Measurements from ENCODE around the gene ENDOD1.

DNA sequence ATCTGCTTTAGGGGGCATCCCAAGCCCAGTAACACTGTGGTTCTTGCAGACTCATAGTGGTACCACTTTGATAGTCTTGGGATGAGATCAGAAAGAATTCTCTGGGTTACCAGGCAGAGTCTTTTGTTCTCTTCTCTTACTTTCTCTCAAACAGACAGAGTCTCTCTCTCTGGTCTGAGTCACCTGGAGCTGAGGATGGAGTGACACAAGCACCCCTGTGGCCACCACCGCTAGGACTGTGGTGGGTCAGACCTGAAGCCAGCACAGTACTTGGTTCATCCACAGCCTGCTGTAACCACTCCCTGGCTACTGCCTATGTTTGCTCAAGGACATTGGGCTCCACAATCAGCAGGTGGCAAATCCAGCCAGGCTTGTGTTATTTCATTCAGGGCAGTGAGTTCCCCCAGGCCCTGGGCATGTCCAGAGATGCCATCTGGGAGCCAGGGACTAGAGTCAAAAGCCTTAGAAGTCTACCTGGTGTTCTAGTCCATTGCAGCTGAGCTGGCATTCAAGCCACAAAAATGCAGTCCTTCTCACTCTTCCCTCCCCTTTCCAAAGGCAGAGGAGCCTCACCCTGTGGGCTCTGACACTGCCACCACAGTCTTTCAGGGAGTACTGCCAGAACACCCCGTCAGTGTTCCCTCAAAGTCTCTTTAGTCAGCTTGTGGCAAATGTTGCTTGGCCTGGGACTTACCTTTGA is 29.9 kb downstream of the ENDOD1 start:
- TF ChIP-seq POLR2AphosphoS5 (IDR thresholded peaks at IDR 0.05; ENCODE audit: low read depth, low read length) (no peak), POLR2A (IDR thresholded peaks at IDR 0.05; ENCODE audit: low read depth, low read length) (no peak), SPI1 (IDR thresholded peaks at IDR 0.05; ENCODE audit: low read depth, low read length) (no peak), TAF1 (IDR thresholded peaks at IDR 0.05; ENCODE audit: low read depth, low read length) (no peak)

Data from GM12891 (cell line).